Medulla oblongata (tissue), 1 donor: ENCODE data around the gene PDGFB.

Experiments used
- DNase-seq: peaks from one replicate; pipeline ENCODE4 v3.0.0-alpha.2; 2015; ENCODE audit errors: extremely low spot score

Gene PDGFB

GRCh38 chr22:39240831-39241793 lies 3.7 kb downstream of the PDGFB start:
- DNase-seq = peak; percentile 49

GRCh38 chr22:39239561-39240423 lies 5.0 kb downstream of the PDGFB start:
- no peak for DNase-seq

GRCh38 chr22:39238966-39239505 lies 5.7 kb downstream of the PDGFB start:
- DNase-seq = no peak

GRCh38 chr22:39238561-39238960 lies 6.2 kb downstream of the PDGFB start:
- no peak for DNase-seq

- DNase-seq = no peak
These were observed 6.7 kb downstream of the PDGFB start for GRCh38 chr22:39238101-39238466.

GRCh38 chr22:39237318-39238100 lies 7.3 kb downstream of the PDGFB start:
- peak; percentile 26 for DNase-seq

GRCh38 chr22:39236321-39237317 lies 8.2 kb downstream of the PDGFB start:
- peak; percentile 27 for DNase-seq

GRCh38 chr22:39234867-39235687 lies 9.7 kb downstream of the PDGFB start:
- no peak for DNase-seq

GRCh38 chr22:39234472-39234787 lies 10.4 kb downstream of the PDGFB start:
- DNase-seq = peak; percentile 53

GRCh38 chr22:39233710-39234471 lies 10.9 kb downstream of the PDGFB start:
- DNase-seq = no peak

GRCh38 chr22:39232806-39233709 lies 11.7 kb downstream of the PDGFB start:
- no peak for DNase-seq

- DNase-seq = no peak
These were observed 12.5 kb downstream of the PDGFB start for GRCh38 chr22:39232246-39232645.

GRCh38 chr22:39231197-39231950 lies 13.4 kb downstream of the PDGFB start:
- no peak for DNase-seq

- no peak for DNase-seq
These were observed 14.3 kb downstream of the PDGFB start for GRCh38 chr22:39230261-39231196.

- DNase-seq = no peak
These were observed 15.0 kb downstream of the PDGFB start for GRCh38 chr22:39229688-39230260.
